H1 (cell line): ENCODE measurements around the gene HEBP2.

Source experiments
- CEBPB ChIP-seq: IDR thresholded peaks from 2 replicates; pipeline ENCODE4 v1.6.1; 2012; ENCODE audit warnings: low read depth, low read length
- CTCF ChIP-seq, 3 experiments: IDR thresholded peaks; 1 replicate in 2 of 3; 2 replicates in 1 of 3; pipeline versions ENCODE4 v1.5.1 to v1.6.1; 2011; ENCODE audit warnings: low read length in 3 of 3, mild to moderate bottlenecking in 3 of 3, inconsistent platforms in 2 of 3, low read depth in 1 of 3, moderate library complexity in 1 of 3; ENCODE audit not compliant: insufficient read depth in 1 of 3; ENCODE audit errors: control extremely low read depth in 1 of 3
- EZH2 ChIP-seq: fragments of 200-600 bp; sonication (generic); IDR thresholded peaks from 2 replicates; pipeline ENCODE4 v1.7.1; 2012; ENCODE audit warnings: low read depth, mild to moderate bottlenecking, moderate library complexity, low read length, inconsistent platforms; ENCODE audit not compliant: severe bottlenecking
- POLR2AphosphoS5 ChIP-seq: IDR thresholded peaks from 2 replicates; pipeline ENCODE4 v1.6.1; 2011; ENCODE audit warnings: low read depth, low read length
- RBBP5 ChIP-seq: IDR thresholded peaks from 2 replicates; pipeline ENCODE4 v1.7.1; 2012; ENCODE audit warnings: low read depth, mild to moderate bottlenecking, inconsistent platforms, low read length, moderate library complexity, borderline replicate concordance
- SIN3A ChIP-seq, 2 experiments: IDR thresholded peaks in 1 of 2; conservative IDR thresholded peaks in 1 of 2; 2 replicates each; pipeline ENCODE4 v1.6.1; 2011 to 2012; ENCODE audit warnings: low read length in 2 of 2, improper control_type of control experiment in 1 of 2, low read depth in 1 of 2, mild to moderate bottlenecking in 1 of 2
- SP2 ChIP-seq: IDR thresholded peaks from 2 replicates; pipeline ENCODE4 v1.6.1; 2012; ENCODE audit warnings: mild to moderate bottlenecking, low read length, inconsistent platforms

DNA sequence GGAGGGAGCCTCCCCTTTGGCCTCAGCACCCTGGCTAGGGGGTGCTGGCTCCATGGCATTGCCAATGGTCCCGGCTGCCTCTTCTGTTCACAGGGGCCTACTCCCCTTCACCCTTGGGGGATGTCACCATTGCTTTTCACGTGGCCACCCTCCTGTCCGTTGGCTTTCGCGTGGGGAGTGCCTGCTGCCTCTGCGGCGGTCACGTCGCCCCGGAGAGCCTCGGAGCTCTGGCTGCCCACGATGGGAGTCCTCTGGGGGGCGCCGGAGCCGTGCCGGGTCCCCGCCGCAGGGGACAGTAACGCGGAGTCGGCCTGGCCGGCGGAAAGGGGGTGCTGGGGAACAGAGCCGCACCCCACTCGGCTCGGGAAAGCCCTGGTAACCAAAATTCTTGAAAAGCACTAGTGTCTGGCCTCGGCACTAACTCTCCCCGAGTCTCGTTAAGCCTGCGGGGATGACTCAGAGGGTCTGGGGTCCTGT, 661 bp upstream of the HEBP2 start:
- TF ChIP-seq SP2 (no peak), CEBPB (no peak), CTCF (IDR thresholded peaks at IDR 0.05; ENCODE audit: control extremely low read depth in 1 of 3, insufficient read depth in 1 of 3, low read depth in 1 of 3, low read length in 3 of 3) (peak in 1 of 3 experiments; percentile 22; a peak in 2 of 4 replicates), EZH2 (no peak), POLR2AphosphoS5 (no peak), RBBP5 (no peak; the same call in 1 of the 2 replicates), SIN3A (conservative IDR thresholded peaks at IDR 0.05 in 1 of 2, IDR thresholded peaks at IDR 0.05 in 1 of 2; ENCODE audit: low read depth in 1 of 2, low read length in 2 of 2) (no peak)
